Activated CD4-positive, alpha-beta T cell treated with anti-CD3 and anti-CD28 coated beads, Interleukin-2, amount 50 U/mL, for 4 hours (primary cell): ENCODE measurements around the gene DOCK4.
"Not testable (repeated sequence)": the region's sequence is repeated elsewhere in the genome, so short reads cannot be mapped to it uniquely, and the experiment has no call there.

Experiments
- DNase-seq, 2 experiments: peaks; one replicate each; pipeline ENCODE4 v3.0.0-alpha.2; 2020

The DOCK4 gene

DNA sequence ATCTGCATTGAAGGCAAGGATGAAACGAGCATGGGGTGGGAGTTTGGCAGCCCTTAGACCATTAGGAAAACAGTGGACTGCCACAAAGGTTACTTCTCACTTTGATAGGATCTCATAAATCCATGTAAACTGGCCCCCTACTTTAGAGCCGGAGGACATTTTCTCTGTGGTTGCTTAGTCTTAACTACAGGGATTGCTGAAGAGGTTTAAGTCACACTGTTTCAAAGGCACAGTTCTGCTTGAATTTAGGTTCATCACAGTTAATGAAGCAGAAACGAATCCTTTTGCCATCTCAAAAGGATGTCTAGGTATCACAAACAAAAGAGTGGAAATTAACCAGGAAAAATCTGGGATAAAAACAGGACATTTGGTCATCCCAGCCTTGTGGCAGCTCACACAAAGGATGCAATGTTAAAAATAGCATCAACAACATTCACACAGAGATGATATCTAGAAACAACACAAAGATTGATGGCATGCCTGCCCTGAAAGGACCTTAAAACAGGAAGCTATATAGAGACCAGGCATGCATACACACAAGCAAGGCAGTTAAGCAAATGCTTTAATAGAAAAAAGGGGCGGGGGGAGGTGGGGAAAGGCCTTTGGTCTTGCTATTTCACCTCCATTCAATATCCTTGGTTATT, 74.0 kb downstream of the DOCK4 start:
- DNase-seq: no peak

- DNase-seq: no peak
Observed at GRCh38 chr7:112130729-112131410, 75.3 kb downstream of the DOCK4 start.

- no peak for DNase-seq
Observed at GRCh38 chr7:112129655-112130323, 76.4 kb downstream of the DOCK4 start.

DNA sequence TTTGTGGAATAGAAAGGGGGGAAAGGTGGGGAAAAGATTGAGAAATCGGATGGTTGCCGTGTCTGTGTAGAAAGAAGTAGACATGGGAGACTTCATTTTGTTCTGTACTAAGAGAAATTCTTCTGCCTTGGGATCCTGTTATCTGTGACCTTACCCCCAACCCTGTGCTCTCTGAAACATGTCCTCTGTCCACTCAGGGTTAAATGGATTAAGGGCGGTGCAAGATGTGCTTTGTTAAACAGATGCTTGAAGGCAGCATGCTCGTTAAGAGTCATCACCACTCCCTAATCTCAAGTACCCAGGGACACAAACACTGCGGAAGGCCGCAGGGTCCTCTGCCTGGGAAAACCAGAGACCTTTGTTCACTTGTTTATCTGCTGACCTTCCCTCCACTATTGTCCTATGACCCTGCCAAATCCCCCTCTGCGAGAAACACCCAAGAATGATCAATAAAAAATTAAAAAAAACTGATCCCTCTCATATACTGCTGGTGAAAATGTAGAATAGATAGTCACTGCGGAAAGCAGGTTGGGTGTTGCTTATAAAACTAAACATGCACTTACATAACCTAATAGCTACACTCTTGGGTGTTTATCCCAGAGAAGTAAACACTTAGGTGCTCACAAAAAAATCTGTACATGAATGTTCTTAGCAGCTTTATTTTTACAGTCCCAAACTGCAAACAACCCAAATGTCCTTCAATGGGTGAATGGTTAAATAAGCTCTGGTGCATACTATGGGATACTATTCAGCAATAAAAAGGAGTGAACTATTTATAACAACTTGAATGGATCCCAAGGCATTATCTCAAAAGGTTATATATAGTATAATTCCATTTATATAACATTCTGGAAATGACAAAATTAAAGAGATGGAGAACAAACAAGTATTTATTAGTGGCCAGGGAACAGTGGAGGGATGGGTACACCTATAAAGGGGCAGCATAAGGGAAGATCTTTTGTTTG, 77.5 kb downstream of the DOCK4 start:
- not testable (repeated sequence) for DNase-seq

DNA sequence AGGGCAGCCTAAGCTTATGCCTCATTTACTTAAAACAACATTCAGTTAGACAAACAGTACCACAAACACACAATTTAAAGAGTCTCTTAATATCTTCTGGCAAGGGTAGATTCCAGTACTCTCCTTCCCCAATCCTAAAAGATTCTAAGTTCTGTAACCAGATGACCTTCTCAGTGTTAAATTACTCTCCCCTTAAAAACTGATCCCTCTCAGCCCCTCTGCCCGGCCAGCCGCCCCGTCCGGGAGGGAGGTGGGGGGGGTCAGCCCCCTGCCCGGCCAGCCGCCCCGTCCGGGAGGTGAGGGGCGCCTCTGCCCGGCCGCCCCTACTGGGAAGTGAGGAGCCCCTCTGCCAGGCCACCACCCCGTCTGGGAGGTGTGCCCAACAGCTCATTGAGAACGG, 78.2 kb downstream of the DOCK4 start:
- not testable (repeated sequence) for DNase-seq

GRCh38 chr7:112125250-112125649, 80.9 kb downstream of the DOCK4 start:
- no peak for DNase-seq

GRCh38 chr7:112124061-112124766, 82.0 kb downstream of the DOCK4 start:
- no peak for DNase-seq

DNA sequence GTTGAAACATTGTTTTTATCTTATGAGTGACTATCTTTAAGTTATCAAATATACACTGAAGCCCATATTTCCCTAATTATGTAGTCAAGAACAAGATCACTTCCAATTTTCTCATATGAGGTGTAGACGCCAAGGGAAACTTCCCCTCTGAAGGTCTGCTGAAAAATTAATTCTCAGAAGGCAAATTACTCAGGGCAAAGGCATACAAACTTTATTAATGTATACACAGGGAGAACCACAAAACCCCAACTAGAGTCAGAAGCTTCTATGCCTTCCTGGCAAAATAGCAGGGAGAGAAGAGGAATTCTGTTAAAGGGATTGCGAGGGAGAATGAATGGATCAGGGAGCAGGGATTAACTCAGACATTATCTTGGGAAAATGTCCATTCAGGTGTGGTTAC, 83.4 kb downstream of the DOCK4 start:
- DNase-seq: no peak

DNA sequence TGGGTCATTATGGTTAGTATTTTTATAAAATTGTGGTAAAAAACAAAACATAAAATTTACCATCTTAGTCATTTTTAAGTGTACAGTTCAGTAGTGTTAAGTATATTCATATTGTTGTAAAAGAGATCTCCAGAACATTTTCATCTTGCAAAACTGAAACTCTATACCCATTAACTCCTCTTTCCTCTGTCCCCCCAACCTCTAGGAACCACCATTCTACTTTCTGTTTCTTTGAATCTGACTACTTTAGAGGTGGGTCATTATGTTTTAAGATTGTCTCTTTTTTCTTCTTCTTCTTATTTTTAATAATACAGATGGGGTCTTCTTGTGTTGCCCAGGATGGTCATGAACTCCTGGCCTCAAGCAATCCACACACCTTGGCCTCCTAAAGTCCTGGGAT, 84.1 kb downstream of the DOCK4 start:
- DNase-seq: no peak

GRCh38 chr7:112121318-112121717, 84.9 kb downstream of the DOCK4 start:
- DNase-seq: no peak

GRCh38 chr7:112120696-112121217, 85.4 kb downstream of the DOCK4 start:
- no peak for DNase-seq

- no peak for DNase-seq
Observed at GRCh38 chr7:112118581-112119566, 87.3 kb downstream of the DOCK4 start.

DNA sequence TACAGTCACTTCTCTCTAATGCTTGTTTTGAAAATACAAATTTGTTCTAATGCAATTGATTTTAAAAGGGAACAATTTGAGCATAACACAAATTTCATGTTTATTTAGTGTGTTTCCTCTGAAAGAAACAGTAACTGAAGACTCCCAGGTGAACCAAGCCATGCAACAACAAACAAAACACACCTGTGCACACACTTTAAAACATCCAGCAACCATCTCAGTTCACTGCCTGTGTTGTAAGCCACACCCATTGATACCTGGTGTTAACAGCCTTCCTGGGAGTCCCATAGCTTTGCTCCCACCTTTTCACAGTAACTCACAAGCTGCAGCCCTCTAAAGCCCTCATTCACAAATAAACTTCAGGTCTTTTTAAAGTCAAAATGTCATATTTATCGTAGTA, 89.3 kb downstream of the DOCK4 start:
- DNase-seq: no peak

DNA sequence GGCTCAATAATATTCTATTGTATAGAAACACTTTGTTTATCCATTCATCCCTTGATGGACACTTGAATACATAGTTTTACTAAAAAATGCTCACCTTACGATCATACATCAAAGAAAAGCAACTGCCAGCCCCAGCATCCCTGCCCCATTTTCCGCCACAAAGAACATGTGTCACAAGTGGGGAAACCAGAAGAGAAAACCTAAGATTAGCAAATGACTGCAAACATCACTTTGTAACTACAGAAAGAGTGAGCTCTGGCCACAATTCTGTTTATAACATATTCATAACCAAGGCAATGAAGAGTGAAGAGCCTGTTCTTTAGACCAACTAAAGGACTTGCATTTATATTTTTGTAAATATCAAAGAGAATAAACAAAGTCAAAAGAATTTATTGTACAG, 89.8 kb downstream of the DOCK4 start:
- DNase-seq: no peak

- no peak for DNase-seq
Observed at GRCh38 chr7:112115880-112116279, 90.3 kb downstream of the DOCK4 start.

DNA sequence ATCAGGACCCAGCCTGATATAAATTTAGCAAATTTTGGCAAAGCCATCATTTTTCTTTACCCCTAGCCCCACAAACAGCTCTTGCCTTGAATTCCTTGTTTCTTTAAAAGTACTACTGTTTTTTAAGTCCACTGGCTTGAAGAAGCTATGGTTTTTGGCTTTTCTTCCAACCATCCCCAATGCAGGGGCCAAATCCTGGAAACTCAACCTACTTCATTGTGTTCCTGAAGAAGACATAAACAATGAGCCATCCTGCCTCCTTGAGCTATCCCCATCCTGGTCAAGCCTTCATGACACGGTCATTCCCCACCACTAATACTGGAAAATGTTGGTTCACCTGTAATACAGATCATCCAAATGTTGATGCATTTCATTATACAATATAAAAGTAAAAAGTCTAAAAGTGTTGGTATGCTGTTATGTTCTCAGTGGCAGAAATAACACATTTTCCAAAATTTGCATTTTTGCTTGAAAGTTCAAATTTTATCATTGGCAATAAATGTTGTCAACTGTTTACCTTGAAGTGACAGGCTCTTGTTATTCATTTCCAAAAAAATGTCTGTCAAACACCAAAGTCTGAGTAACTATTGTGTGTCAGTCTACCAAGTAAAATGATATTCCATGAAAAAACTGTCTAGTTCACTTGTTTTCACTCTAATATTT, 92.2 kb downstream of the DOCK4 start:
- DNase-seq: no peak

DNA sequence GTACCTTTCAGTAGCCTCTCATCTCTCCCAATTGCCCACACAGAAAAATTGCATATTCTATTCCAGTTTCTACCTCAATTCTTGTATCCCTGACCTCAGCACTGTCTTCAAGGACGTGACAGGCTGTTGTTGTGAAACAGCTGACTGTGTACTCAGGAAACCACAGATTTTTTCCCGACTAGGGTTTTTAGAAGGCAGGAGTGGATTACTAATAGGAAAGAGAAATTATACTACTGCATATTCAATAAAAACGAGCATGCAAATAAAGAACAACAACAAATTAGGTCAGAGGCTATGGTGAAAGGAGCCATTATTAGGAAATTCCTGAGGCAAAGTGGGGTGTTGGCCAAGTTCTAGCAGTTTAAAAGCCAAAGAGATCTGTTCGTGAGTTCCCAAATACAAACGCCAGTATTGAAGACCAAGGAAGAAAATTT, 93.4 kb downstream of the DOCK4 start:
- DNase-seq: no peak

GRCh38 chr7:112110651-112111050, 95.5 kb downstream of the DOCK4 start:
- DNase-seq: no peak

- no peak for DNase-seq
Observed at GRCh38 chr7:112110175-112110574, 96.0 kb downstream of the DOCK4 start.

DNA sequence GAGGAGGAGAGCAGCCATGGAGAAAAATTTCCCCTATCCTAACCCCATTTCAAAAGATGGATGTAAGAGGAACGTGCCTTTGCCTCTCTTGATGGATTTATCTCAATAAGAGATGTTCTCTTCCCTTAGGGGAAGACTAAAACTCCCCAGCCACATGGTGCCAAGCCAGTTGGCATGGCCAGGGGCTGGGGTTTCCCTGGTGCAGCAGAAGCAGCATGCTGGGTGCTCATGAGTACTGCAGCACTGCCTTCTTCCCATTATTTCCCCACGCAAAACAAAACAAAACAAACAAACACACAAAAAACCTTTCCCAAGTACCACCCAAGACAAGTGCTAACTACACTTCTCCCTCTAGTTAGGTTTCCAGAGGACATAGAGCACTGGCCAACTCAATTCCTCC, 97.2 kb downstream of the DOCK4 start:
- no peak for DNase-seq
